Calu3 (cell line): Measurements from ENCODE around the gene PLCL2. TPM values are rescaled to one million over a fixed set of nuclear protein-coding genes. Genes with fewer than 3 reads are reported as not detected.

Experiments used
- BruUV-seq: library from RNA; stranded (reverse); fragments of 400-500 nt; replicated peaks from 2 replicates; lab custom pipeline; 2021; lab: Mats Ljungman, UMichigan
- CTCF ChIA-PET: fragments of 300-600 bp; sonication (Branson Sonifier 250); formaldehyde crosslinking; loops from one replicate; lab custom pipeline; 2022; ENCODE audit warnings: antibody characterized with exemption; lab: Charles Lee
- DNase-seq: peaks from one replicate; pipeline ENCODE4 v3.0.0; 2022
- H3K27ac Mint-ChIP-seq: one replicate; pipeline ENCODE4 v1.8.0; 2022; ENCODE audit warnings: mixed read lengths; ENCODE audit not compliant: unreplicated experiment
- H3K27me3 Mint-ChIP-seq: one replicate; pipeline ENCODE4 v1.8.0; 2022; ENCODE audit warnings: mixed read lengths; ENCODE audit not compliant: unreplicated experiment
- H3K36me3 Mint-ChIP-seq: one replicate; pipeline ENCODE4 v1.8.0; 2022; ENCODE audit warnings: mild to moderate bottlenecking, moderate library complexity, mixed read lengths; ENCODE audit not compliant: insufficient read depth, unreplicated experiment
- H3K4me1 Mint-ChIP-seq: one replicate; pipeline ENCODE4 v1.8.0; 2022; ENCODE audit warnings: mild to moderate bottlenecking, low read depth, mixed read lengths; ENCODE audit not compliant: unreplicated experiment
- H3K4me3 Mint-ChIP-seq: one replicate; pipeline ENCODE4 v1.8.0; 2022; ENCODE audit warnings: mild to moderate bottlenecking, low read depth, moderate library complexity, mixed read lengths; ENCODE audit not compliant: unreplicated experiment
- H3K9me3 Mint-ChIP-seq: one replicate; pipeline ENCODE4 v1.8.0; 2022; ENCODE audit warnings: low read depth, mixed read lengths; ENCODE audit not compliant: unreplicated experiment
- CTCF ChIP-seq: fragments of 200-600 bp; IDR thresholded peaks from one replicate; pipeline ENCODE4 v1.8.0; 2022; ENCODE audit warnings: antibody characterized with exemption; ENCODE audit not compliant: unreplicated experiment
- intact Hi-C: fragments of 100-400 bp; cut with micrococcal nuclease; formaldehyde crosslinking; loops from one replicate; pipeline ENCODE4 v1.10.0; 2022; ENCODE audit not compliant: unreplicated experiment
- total RNA-seq: library from RNA; stranded (reverse); gene quantifications from 2 replicates; pipeline ENCODE4 v1.2.3, GENCODE V29; 2022

The PLCL2 gene
- total RNA-seq, 1 experiment from 2014 or later = 5.8 TPM

GRCh38 chr3:16873872-16874271 is 10.9 kb upstream of the PLCL2 start:
- no peak for TF ChIP-seq CTCF
- H3K27ac Mint-ChIP-seq = no peak overlapping the region
- no peaks in the 10 kb centered on the region for H3K4me1 Mint-ChIP-seq
- no peak for DNase-seq
- H3K9me3 Mint-ChIP-seq = no peaks in the 10 kb centered on the region
- H3K27me3 Mint-ChIP-seq = no peaks in the 10 kb centered on the region
- BruUV-seq = no TSS peak
- CTCF ChIA-PET = no interaction called here
- no peak overlapping the region for H3K4me3 Mint-ChIP-seq
- no peaks in the 10 kb centered on the region for H3K36me3 Mint-ChIP-seq
- intact Hi-C loops = no loop called here

GRCh38 chr3:16875876-16876550 is 8.7 kb upstream of the PLCL2 start:
- DNase-seq = no peak
- no peak overlapping the region for H3K4me3 Mint-ChIP-seq
- BruUV-seq = no TSS peak
- no peaks in the 10 kb centered on the region for H3K4me1 Mint-ChIP-seq
- CTCF ChIA-PET = no interaction called here
- no peaks in the 10 kb centered on the region for H3K9me3 Mint-ChIP-seq
- H3K27ac Mint-ChIP-seq = no peak overlapping the region
- no peaks in the 10 kb centered on the region for H3K36me3 Mint-ChIP-seq
- intact Hi-C loops = no loop called here
- H3K27me3 Mint-ChIP-seq = no peaks in the 10 kb centered on the region
- TF ChIP-seq CTCF = no peak

- no peak for TF ChIP-seq CTCF
- no peak for DNase-seq
- BruUV-seq = no TSS peak
- Mint-ChIP-seq H3K27me3 (no peaks in the 10 kb centered on the region), H3K4me3 (no peak overlapping the region), H3K4me1 (no peaks in the 10 kb centered on the region), H3K27ac (no peak overlapping the region), H3K9me3 (no peaks in the 10 kb centered on the region), H3K36me3 (no peaks in the 10 kb centered on the region)
- CTCF ChIA-PET = interaction anchor here (0.6 kb wide), 1 partner anchor 53 kb away, joined by 4 read pairs; no protein-coding TSS in a partner anchor
- intact Hi-C loops = no loop called here
Measured at GRCh38 chr3:16877505-16877904, 7.2 kb upstream of the PLCL2 start.

- Mint-ChIP-seq H3K4me1 (no peaks in the 10 kb centered on the region), H3K4me3 (no peak overlapping the region), H3K9me3 (no peaks in the 10 kb centered on the region), H3K27me3 (no peaks in the 10 kb centered on the region), H3K36me3 (no peaks in the 10 kb centered on the region), H3K27ac (no peak overlapping the region)
- CTCF ChIA-PET = no interaction called here
- BruUV-seq = no TSS peak
- intact Hi-C loops = no loop called here
- TF ChIP-seq CTCF = no peak
- no peak for DNase-seq
Measured at GRCh38 chr3:16877911-16878310, 6.8 kb upstream of the PLCL2 start.
